OCI-LY3 (cell line): ENCODE results near the gene BCL11A.

Source experiments
- H2AFZ ChIP-seq: fragments of 200-600, 300-600 bp; shearing (Covaris generic); 2 replicates; pipeline ENCODE4 v1.6.0; 2014; ENCODE audit warnings: antibody characterized with exemption, low read depth, low read length
- H3K27ac ChIP-seq: fragments of 200-600, 300-600 bp; sonication (generic); 2 replicates; pipeline ENCODE4 v1.5.1; 2014; ENCODE audit warnings: mild to moderate bottlenecking, low read length, moderate library complexity, mixed read lengths
- H3K27me3 ChIP-seq: fragments of 200-600, 300-600 bp; sonication (generic); 2 replicates; pipeline ENCODE4 v1.6.1; 2014; ENCODE audit warnings: low read depth, low read length, mixed read lengths
- H3K36me3 ChIP-seq: fragments of 200-600, 300-600 bp; sonication (generic); replicated peaks from 2 replicates; pipeline ENCODE3; 2014; ENCODE audit warnings: low read depth, low read length, mixed read lengths
- H3K4me1 ChIP-seq: fragments of 300-600, 200-600 bp; sonication (generic); 2 replicates; pipeline ENCODE4 v1.6.1; 2014; ENCODE audit warnings: low read length, mixed read lengths
- H3K4me2 ChIP-seq: fragments of 200-600, 300-600 bp; sonication (generic); 2 replicates; pipeline ENCODE4 v1.6.1; 2014; ENCODE audit warnings: low read length, mixed read lengths
- H3K4me3 ChIP-seq: fragments of 300-600, 200-600 bp; sonication (generic); 2 replicates; pipeline ENCODE4 v1.5.1; 2014; ENCODE audit warnings: antibody characterized with exemption, mild to moderate bottlenecking, low read length, moderate library complexity
- H3K79me2 ChIP-seq: fragments of 300-600, 200-600 bp; shearing (Covaris generic); 2 replicates; pipeline ENCODE4 v1.6.1; 2014; ENCODE audit warnings: mild to moderate bottlenecking, low read length, mixed read lengths
- H3K9ac ChIP-seq: fragments of 300-600, 200-600 bp; shearing (Covaris generic); 2 replicates; pipeline ENCODE4 v1.6.0; 2014; ENCODE audit warnings: mild to moderate bottlenecking, low read length, moderate library complexity
- H3K9me3 ChIP-seq: fragments of 200-600, 300-600 bp; shearing (Covaris generic); 2 replicates; pipeline ENCODE4 v1.6.1; 2014; ENCODE audit warnings: low read length, mixed read lengths; ENCODE audit not compliant: insufficient read depth
- H4K20me1 ChIP-seq: fragments of 200-600, 300-600 bp; sonication (generic); 2 replicates; pipeline ENCODE4 v1.6.1; 2016; ENCODE audit warnings: low read length, mixed read lengths; ENCODE audit not compliant: insufficient read depth
- CTCF ChIP-seq: fragments of 200-600, 300-600 bp; sonication (generic); IDR thresholded peaks from 2 replicates; pipeline ENCODE4 v1.5.1; 2014; ENCODE audit warnings: antibody characterized with exemption, low read length, low read depth
- EZH2phosphoT487 ChIP-seq: fragments of 200-600 bp; shearing (Covaris generic); IDR thresholded peaks from 2 replicates; pipeline ENCODE4 v1.6.1; 2018; ENCODE audit warnings: antibody characterized with exemption, mixed run types, low read depth

Gene BCL11A

DNA sequence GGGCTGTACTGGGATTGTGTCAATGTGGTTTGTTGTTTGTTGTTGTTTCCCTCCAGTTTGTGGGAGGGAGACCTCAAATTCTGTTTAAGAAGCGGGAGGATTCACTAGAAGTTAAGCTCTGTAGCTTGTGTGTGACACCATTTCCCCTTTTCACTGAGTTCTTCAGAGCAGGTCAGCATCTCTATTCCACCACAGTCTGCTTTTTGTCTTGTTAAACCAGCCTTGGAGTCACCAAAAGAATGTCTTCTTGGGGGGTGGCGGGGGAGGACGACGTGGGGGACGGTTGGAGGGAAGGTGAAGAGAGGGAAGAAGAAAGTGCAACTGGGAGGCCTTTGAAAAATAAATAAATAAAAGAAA, 2.3 kb upstream of the BCL11A start:
- Histone ChIP-seq H3K9me3 (no peaks in the 10 kb centered on the region), H3K79me2 (peaks cover 69% of the 10 kb centered on the region), H3K4me3 (peak overlapping the region; percentile 91), H3K27me3 (peaks cover 13% of the 10 kb centered on the region), H3K4me1 (peaks cover 11% of the 10 kb centered on the region), H3K27ac (peak overlapping the region; percentile 94), H3K36me3 (peaks cover 8% of the 10 kb centered on the region), H4K20me1 (no peaks in the 10 kb centered on the region), H3K4me2 (peak overlapping the region; percentile 78), H2AFZ (peak overlapping the region; percentile 60; the same call in 1 of the 2 replicates), H3K9ac (peak overlapping the region; percentile 94)
- TF ChIP-seq EZH2phosphoT487, result no peak
- no peak for TF ChIP-seq CTCF

DNA sequence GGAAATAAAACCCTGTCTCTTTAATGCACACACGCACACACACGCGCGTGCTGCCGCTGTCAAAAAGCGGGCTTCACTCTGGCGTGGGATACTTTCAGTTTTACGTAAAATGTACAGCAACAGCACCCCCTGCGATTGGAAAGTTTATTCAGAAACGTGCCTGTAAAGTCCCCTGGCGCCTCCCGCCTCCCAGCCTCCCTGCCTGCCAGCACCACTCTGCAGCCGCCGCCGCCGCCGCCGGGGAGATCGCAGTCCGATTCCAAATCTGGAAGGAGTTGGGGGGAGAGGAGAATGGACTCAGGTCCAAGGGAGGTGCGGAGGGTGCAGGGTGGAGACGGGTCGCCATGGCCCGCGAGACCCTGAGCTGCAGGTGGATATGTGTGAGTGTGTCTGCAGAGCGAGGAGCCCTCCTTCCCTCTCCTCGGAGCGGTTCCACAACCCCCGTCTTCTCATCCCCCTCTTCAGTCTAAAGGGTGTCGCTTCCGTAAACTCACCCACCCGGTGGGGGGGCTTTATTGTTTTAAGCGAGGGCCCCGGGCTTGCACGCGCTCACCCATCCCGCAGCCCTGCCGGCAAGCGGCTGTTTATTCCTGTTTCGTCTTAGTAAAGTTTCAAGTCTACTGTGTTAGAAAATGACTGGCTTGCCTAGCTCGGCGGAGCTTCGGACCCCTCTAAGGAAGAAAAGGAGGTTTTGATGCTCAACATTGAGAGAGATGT, 1.8 kb upstream of the BCL11A start:
- no peaks in the 10 kb centered on the region for H3K9me3 ChIP-seq
- peaks cover 8% of the 10 kb centered on the region for H3K36me3 ChIP-seq
- peak overlapping the region; percentile 60; the same call in 1 of the 2 replicates for H2AFZ ChIP-seq
- peak overlapping the region; percentile 91 for H3K4me3 ChIP-seq
- peaks cover 11% of the 10 kb centered on the region for H3K27me3 ChIP-seq
- peaks cover 11% of the 10 kb centered on the region for H3K4me1 ChIP-seq
- H3K9ac ChIP-seq, result peak overlapping the region; percentile 94
- peak overlapping the region; percentile 94 for H3K27ac ChIP-seq
- peak overlapping the region; percentile 78 for H3K4me2 ChIP-seq
- TF ChIP-seq EZH2phosphoT487, result no peak
- TF ChIP-seq CTCF, result peak; percentile 44
- no peaks in the 10 kb centered on the region for H4K20me1 ChIP-seq
- peaks cover 74% of the 10 kb centered on the region for H3K79me2 ChIP-seq

DNA sequence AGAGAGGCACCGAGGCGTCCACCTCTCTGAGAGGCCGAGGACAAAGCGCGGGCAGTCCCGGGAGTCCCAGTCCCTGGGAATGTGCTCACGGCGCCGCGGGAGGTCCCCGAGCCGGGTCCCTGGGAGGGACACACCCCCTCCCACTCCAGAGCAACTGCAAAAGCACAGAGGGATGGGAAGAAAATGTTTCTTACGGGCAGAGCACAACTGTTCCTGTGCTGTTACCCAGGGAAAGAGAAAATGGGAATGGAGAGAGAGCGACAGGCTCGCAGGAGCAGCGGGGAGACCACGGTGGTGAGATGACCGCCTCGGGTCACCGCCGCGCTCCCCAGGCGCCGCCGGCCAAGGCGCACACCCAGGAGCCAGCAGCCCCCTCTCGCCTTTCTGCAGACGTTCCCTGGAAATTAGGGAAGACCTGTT, 1.2 kb upstream of the BCL11A start:
- Histone ChIP-seq H3K4me3 (peak overlapping the region; percentile 91), H3K9me3 (no peaks in the 10 kb centered on the region), H4K20me1 (no peaks in the 10 kb centered on the region), H3K79me2 (peaks cover 80% of the 10 kb centered on the region), H3K4me2 (peak overlapping the region; percentile 78), H2AFZ (no peak overlapping the region), H3K36me3 (peaks cover 12% of the 10 kb centered on the region), H3K9ac (peak overlapping the region; percentile 94), H3K27ac (peak overlapping the region; percentile 94), H3K27me3 (peaks cover 6% of the 10 kb centered on the region), H3K4me1 (peaks cover 11% of the 10 kb centered on the region)
- TF ChIP-seq EZH2phosphoT487 (no peak), CTCF (no peak)

DNA sequence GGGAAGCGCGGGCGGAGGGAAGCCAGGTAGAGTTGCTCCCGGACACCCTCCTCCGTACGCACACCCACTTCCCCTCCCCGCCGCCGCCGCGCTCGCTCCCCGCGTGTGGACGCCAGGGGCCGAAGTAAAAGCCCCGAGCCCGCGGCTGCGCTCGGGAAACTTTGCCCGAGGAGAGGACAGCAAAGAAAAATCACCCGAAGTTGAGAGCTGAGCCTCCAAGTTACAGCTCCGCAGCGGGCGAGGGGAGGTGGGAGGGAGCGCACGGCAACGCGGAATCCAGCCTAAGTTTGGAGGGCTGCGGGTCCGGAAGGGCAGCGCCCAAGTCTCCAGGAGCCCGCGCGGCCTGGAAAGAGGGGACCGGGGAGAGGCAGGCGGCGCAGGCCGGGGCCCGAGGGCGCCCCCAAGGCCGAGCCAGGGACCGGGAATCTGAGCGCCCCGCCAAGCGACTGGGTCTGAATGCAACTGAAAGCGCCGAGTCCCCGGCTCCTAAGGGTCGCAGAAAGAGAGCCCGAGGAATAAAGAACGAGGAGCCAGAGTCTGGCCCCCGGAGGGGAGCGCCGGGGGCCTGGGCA, 706 bp upstream of the BCL11A start:
- H3K27ac ChIP-seq, result peak overlapping the region; percentile 94
- peak overlapping the region; percentile 78 for H3K4me2 ChIP-seq
- H3K79me2 ChIP-seq, result peaks cover 85% of the 10 kb centered on the region
- peak overlapping the region; percentile 91 for H3K4me3 ChIP-seq
- no peak overlapping the region for H2AFZ ChIP-seq
- H3K9ac ChIP-seq, result peak overlapping the region; percentile 94
- peak; percentile 21; the same call in 1 of the 2 replicates for TF ChIP-seq CTCF
- no peak for TF ChIP-seq EZH2phosphoT487
- peaks cover 14% of the 10 kb centered on the region for H3K36me3 ChIP-seq
- H3K27me3 ChIP-seq, result peaks cover 1% of the 10 kb centered on the region; the same call in 1 of the 2 replicates
- H3K4me1 ChIP-seq, result peaks cover 11% of the 10 kb centered on the region
- no peaks in the 10 kb centered on the region for H3K9me3 ChIP-seq
- H4K20me1 ChIP-seq, result peaks cover 2% of the 10 kb centered on the region; the same call in 1 of the 2 replicates
